GM12874 (cell line): Measurements from ENCODE around the gene LRPAP1.

Experiments
- TF ChIP-seq, protein P1 (sequence below): IDR thresholded peaks from 2 replicates; pipeline ENCODE4 v1.5.1; 2011; ENCODE audit warnings: low read depth, mild to moderate bottlenecking, control low read depth, low read length, moderate library complexity; ENCODE audit not compliant: insufficient read depth

The LRPAP1 gene

DNA sequence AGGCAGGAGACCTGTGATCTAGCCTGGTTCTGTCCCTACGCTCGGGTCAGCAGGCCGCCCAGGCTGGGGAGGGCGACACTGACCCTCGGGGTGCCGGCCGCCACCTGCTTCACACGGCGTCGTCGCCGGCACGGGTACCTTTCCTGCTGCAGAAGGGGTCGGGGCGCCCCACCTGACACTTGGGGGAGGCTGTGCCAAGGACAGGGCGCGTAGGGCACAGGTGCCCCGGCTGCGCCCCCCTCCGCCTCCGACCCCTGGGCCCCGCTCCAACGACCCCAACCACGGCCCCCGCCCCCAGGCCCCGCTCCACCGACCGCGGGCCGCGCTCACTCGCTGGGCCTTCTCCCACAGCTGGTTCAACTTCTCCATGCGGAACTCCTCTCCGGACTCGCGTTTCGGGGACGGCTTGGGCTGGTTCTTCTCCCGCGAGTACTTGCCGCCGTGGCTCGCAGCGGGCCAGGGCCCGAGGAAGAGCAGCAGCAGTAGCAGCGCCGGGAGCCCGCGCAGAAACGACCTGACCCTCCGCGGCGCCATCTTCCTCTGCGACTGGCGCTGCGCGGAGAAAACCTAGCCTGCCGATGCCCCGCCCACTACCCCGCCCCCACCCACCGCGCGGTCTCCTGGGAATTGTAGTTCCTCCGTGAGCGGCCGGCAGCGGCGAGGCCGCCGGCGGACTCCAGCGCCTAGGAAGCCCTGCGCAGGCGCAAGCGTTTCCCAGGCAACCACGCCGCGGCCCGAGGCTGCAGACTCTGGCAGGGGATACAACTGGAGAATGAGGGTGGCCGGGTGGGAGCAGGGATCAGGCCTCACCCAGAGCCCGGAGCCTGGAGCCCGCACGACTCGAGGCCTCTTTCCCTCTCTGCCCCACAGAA lies at the start of gene LRPAP1:
LRPAP1 (minus strand) TSS at position 544 of the 872 bp plus-strand sequence; CDS start at position 534, 10 bp downstream.
- TF ChIP-seq, protein P1, sequence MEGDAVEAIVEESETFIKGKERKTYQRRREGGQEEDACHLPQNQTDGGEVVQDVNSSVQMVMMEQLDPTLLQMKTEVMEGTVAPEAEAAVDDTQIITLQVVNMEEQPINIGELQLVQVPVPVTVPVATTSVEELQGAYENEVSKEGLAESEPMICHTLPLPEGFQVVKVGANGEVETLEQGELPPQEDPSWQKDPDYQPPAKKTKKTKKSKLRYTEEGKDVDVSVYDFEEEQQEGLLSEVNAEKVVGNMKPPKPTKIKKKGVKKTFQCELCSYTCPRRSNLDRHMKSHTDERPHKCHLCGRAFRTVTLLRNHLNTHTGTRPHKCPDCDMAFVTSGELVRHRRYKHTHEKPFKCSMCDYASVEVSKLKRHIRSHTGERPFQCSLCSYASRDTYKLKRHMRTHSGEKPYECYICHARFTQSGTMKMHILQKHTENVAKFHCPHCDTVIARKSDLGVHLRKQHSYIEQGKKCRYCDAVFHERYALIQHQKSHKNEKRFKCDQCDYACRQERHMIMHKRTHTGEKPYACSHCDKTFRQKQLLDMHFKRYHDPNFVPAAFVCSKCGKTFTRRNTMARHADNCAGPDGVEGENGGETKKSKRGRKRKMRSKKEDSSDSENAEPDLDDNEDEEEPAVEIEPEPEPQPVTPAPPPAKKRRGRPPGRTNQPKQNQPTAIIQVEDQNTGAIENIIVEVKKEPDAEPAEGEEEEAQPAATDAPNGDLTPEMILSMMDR, result no peak

GRCh38 chr4:3573131-3573530 lies 40.9 kb upstream of the LRPAP1 start:
- TF ChIP-seq, protein P1, result no peak

- TF ChIP-seq, protein P1, result no peak
These were observed 40.1 kb upstream of the LRPAP1 start for GRCh38 chr4:3572363-3572762.

DNA sequence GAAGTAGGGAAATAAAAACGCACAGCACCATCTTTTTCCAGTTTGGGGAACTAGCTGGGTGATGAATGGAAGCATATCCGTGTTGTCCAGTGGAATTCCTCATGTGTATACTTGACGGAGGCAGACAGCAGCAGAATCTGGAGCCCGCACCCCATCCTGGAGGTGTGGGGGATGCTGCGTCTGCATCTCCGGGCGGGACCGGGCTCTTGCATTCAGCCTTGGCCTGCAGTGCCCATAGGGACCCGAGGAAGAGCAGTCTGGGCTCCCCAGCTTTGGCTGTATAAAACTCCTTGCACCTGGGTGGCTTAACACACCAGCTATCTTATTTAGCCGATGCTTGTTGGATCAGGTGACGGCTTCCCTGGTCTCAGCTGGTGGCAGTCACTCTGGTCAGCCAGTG lies 39.7 kb upstream of the LRPAP1 start:
- TF ChIP-seq, protein P1, result no peak

DNA sequence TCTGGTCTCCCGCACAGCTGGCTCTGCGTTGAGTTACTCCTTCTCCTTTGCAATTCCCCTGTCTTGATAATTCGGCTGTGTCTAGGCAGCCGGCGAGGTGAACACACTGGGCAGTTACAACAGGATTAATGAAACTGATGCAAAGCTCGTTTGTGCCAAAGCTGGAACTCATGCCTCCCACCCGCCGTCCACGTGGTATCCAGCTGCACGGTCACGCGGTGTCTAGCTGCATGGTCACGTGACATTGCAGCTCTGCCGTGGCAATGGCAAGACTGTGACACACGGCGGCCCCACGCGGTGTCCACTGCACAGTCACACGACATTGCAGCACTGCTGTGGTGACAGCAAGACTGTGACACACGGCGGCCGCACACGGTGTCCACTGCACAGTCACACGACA lies 31.2 kb upstream of the LRPAP1 start:
- TF ChIP-seq, protein P1, result no peak

DNA sequence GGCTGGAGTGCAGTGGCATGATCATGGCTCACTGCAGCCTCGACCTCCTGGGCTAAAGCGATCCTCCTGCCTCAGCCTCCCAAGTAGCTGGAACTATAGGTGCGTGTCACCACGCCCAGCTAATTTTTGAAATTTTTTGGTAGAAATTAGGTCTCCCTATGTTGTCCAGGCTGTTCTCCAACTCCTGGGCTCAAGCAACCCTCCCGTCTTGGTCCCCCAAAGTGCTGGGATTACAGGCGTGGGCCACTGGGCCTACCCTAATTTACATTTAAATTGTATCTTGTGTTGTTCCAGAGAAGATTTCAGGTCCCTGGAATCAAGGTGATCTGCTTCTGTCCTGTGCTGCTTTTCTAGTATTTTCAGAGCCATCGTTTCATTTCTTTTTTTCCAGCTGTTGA lies 1.2 kb upstream of the LRPAP1 start:
- TF ChIP-seq, protein P1, result no peak

DNA sequence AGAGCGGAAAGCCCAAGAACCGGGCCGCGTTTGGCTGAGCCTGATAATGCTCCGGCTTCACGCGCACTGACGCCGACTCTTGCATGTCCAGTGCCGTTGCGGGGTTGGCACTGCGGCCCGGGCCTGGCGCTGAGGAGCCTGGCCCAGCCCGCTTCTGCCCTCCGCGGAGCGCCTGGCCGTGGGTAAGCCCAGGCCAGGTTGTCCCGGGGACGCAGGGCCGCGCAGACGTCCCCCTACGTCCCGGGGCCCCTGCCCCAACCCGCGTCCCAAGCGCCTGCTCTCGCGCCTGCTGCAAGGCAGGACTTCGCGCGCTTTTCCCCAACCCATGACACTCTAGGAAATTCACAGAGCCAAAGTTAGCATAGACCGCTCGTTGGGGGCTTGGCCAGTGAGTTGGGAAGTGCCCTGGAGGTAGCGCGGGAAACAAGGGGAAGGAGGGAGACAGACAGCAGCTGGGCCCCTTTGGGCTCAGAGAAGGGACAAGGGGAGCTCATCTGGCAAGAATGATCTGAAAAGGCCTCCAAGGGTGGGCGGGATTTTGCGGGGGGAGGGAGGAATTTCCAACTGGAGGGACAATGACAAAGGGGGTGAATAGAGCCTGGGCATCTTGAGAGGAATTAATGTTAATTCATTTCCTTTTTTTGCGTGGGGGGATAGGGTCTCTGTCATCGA lies 665 bp upstream of the LRPAP1 start:
- TF ChIP-seq, protein P1, result no peak
